ENCODE data around the gene CSRNP2.

The CSRNP2 gene

DNA sequence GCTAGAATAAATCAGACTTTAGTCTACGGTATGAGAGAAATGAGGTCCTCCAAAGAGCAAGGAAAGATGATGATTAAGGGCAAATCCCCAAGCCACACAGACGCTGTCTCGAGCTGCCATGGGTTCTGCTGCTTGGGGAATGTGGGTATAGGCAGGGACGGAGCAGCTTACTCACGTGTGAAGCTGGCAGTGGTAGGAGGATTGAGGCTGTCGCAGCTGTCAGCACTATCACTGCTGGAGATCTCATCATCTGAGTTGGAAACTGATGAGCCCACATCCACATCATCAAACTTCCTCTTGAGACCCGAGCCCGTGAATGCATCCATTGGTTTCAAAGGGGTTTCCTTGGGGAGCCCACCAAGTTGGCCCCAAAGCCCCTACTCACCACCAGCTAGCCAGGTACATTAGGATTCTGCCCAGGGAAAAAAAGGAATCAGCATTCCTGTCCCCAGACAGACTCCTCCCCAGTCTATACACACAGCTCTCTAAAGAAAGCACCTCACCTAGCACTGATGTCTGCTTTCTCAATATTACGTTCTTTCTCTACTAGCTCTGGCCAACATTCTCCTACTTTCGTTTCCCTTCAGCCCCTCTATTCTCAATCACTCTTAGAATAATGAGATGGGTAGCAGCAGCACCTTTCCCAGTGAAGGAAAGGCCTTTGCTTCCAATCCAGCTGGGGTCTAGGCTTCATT is 7.0 kb downstream of the CSRNP2 start:
- no peak for DNase-seq

DNA sequence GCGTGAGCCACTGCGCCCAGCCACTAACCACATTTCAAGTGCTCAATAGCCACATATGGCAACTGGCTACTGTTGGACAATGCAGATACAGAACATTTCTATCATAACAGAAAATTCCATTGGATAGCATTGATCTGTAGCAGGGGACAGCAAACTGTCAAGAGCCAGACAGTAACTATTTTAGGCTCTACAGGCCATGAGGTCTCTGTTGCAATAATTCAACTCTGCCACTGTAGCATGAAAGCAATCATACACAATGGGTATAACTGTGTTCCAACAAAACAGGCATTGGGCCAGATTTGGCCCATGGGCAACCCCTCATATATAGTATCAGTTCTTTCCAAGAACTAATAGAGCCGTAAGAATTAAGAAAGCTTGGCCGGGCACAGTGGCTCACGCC is 8.0 kb downstream of the CSRNP2 start:
- no peak for DNase-seq

DNA sequence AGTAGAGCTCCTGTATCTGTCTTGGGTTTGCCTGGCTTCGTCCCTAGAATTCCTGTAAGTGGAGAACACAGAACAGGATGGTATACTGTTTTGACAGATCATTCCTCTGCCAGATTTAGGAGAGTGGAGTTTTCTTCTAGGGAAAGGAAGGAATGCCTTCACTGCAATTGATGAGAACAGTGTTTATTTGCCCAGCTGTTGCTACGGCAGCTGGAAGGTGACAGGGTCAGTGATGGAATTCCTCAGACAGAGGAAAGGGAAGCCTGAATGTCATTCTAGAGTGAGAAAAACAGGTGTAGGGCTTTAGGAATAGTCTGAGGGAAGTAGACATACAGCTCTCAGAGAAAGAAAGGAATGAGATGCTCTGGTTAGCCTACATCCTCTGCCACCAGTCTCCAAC is 11.7 kb downstream of the CSRNP2 start:
- no peak for DNase-seq

DNA sequence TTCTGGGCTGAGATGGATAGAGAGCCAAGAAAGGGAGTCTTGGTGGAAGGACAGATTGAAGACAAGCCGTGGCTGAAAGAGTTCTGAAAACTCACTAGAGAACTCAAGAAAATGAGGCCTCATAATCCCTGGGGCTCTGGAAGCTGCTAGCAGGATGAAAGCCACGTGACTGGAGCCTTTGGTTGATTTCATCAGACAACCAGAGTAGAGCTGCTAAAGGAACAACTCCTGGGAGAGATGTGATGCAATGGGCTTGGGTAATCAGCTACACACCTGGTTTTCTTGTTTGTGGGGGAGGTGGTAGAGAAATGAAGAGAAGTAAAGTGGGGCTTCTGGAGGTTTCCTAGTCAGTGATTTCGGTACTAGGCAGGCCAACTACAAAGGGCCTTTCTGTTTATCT is 13.4 kb downstream of the CSRNP2 start:
- no peak for DNase-seq

DNA sequence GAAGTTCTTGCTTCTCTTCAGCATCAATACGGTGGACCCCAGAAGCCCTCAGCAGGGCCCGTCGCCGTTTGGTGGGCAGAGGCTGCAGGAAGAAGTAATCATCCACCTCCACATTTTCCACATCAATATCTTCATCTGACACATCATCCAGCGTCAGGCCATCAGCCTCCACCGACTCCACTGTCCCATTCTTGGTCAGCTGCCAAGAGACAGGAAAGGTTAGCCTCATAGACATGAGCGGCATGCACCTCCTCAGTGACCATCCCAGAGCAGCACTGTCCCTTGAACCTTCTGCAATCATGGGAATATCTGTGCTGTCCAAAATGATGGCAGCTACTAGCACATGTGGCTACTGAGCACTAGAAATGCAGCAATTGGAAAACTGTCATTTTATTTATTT is 15.6 kb downstream of the CSRNP2 start:
- DNase-seq, result no peak

DNA sequence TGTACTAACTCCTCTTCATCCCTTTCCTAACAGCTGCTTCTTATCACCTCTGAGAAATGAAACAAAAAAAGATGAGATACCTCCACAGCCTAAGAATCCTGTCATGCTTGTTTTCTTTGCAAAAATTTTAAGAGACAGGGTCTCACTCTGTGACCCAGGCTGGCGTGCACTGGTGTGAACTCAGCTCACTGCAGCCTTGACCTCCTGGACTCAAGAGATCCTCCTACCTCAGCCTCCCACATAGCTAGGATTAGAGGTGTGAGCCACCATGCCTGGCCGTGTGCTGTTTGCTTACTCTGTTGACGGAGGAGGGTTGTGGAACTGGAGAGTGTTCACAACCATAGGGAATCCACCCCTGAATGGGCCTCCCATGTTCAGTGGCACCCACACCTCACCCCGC is 16.2 kb downstream of the CSRNP2 start:
- no peak for DNase-seq

DNA sequence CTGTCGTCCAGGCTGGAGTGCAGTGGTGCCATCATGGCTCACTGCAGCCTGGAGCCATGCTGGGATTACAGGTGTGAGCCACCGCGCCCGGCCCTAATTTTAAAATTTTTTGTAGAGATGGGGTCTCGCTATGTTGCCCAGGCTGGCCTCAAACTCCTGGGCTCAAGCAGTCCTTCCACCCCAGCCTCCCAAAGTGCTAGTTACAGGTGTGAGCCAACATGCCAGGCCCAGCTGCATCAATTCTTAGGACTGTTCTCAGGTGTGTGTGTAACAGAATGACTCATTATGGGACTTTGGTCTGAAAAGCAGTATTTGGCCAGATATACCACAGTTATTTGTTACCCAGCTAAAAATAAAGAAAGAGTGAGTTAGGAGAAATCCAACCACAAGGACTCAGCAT is 17.9 kb downstream of the CSRNP2 start:
- no peak for DNase-seq

DNA sequence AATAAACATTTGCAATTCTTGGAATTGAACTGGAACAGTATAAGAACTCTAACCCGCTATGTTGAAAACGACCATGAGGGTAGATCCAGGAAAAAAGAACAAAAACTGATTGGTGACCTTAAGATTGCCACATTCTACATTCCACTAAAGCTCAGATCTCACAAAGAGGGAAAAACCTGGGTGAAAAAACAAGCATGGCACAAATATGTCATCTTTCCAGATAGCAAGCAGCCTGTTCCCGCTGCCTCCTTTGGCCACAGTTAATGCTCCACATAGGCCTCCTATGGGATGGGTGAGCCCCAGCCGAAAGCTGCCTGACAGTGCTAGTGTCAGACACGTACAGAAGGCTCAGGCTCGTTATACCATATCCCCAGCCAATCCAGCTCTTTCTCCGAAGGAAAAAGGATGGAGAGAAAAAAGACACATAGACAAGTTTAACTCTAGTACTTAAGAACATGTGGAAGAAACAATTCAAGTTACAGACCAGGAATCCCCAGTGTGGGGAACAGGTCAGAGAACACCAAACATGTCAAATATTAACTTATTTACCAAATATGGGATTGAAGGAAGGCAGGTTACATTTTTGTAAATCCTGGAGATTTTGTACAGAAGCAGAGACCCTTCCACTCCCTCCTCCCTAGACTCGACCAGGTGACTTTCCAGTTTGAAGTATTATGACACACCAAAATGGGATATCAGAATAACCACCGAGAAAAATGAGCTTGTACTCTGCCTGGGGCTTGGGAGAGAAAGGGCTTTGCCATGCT is 20.6 kb downstream of the CSRNP2 start:
- no peak for DNase-seq

DNA sequence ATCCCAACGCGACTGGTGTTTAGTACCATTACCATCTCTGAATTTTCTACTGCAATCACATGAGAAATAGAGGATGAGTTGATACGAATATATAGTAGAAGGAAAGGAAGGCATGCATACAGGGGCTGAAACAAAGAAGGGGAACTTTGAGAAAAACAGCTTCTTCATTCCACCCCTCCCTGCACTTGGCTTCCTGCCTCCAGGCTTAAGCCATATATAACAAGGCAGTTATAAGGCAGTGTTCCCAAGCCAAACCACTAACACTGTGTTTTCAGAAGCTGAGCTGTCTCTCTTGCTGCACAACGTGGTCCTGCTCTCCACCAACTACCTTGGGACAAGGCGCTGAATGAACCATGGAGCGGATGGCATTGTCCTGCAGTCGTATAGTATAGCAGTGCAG is 24.3 kb downstream of the CSRNP2 start:
- DNase-seq, result no peak

DNA sequence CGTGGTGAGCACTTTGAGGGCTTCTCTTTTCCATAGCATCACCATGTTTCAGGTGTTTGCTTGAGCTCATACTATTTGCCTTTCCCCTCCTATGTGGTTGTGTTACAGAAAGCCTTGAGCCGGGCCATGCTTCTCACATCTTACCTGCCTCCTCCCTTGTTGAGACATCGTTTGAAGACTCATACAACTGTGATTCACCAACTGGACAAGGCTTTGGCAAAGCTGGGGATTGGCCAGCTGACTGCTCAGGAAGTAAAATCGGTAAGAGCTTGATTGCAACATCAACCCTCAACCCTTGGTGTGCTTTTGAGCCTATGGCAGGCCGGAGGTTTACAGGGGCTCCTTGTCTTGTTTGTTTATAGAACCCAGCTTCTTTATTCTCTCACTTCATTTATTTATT is 27.2 kb downstream of the CSRNP2 start:
- DNase-seq, result peak; percentile 47

DNA sequence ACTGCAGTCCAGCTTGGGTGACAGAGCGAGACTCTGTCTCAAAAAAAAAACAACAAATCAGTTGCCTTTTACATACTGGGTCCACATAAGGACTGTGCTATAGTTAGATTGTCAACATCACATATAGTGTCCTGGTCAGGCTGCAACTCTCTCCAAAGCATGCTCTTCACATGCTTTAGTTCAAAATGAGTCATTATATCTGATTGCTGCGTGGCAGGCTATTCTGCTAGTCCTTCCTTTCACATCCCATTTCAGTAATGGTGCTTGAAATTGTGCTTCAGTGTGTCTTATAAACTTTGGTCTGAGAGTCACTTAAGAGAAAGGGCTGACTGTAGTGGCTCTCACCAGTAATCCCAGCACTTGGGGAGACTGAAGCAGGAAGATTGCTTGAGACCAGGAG is 28.3 kb downstream of the CSRNP2 start:
- DNase-seq, result no peak

DNA sequence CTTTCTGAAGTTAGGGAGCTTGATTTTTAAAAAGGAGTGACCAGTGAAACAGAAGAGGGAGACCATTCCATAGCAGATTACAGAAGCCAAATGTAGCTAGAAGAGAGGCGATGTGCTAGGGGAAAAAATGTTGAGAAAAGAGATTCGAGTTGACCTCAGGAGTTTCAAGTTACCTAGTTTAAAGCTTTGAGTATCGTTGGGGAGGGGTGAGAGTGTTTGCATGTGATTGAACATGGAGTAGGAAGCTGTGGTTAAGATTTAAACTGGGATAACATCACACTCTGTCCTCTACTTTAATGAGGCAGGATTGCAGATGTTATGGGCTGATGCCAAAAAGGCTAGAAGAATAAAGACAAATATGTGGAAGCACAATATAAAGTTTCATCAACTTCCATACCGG is 31.6 kb downstream of the CSRNP2 start:
- DNase-seq, result no peak

DNA sequence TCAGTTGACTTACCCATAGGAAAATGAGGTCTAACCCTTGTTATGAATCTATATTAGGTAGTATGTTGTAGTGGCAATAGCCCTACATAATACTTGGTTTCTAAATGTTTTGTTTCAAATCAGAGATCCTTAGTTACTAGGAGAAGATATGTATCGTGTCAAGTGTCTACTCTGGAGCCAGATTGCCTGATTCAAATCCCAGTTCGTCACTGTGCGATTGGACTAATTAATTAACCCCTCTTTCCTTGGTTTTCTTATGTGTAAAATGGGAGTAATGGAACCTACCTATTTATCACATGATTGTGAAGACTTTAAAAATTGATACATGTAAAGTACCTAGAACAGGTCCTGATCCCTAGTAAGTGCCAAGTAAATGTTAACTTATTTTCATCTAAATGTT is 33.9 kb downstream of the CSRNP2 start:
- no peak for DNase-seq

DNA sequence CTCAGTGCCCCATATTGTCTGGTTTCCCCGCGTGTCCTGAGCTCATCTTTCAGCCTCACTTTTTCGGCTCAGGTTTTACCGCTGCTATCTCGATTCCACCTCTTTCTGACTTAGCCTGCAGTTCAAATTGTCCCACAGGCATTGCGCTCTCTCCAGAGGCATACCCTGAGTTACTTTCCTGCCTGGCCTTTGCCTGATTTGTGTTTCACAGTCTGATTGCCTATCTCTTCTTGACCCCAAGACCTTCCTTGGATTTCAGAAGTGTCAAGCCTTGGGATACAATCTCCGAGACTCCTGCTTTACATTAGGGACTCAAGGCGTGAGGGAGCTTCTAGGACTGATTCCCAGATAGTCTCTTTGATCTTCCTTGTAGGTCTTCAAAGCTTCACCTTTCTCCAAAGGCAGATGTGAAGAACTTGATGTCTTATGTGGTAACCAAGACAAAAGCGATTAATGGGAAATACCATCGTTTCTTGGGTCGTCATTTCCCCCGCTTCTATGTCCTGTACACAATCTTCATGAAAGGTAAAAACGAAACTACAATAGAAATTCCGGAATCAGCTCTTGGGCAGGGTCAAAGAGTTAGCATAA is 34.6 kb downstream of the CSRNP2 start:
- DNase-seq, result peak; percentile 9

DNA sequence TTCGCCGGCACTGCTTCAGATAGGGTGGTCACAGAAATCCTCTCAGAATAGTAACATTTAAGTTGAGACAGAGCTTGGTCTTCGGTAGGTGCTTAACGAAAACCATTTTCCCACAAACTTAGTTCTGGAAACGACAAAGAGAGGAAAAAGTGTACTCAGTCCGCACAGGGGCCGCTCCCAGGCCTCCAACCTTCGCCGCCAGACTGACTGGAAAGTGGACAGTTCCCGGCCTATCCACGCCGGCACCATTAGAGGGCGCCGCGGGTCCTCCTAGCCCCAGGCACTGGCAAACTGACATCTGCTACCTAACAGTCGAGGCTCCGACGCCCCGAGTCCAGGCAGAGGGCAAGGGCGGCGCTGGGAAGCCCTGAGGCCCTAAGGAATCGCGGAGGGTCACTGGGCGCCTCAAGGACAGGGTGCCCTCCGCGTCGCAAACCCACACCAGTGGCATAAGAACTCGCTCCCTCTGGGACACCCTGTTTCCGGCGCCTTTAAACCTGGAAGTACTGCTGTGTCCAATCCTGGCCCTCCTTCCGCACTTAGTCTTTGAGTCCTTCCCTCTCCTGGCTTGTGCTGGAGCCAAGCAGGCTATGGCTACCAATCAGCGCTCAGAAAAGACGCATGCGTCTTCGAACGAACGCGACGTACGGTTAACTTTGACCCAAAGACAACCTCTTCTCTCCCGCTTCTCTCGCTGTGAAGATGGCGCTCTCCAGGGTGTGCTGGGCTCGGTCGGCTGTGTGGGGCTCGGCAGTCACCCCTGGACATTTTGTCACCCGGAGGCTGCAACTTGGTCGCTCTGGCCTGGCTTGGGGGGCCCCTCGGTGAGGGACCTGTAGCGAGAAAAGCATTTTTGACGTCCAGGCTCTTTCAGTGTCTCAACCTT is 35.5 kb downstream of the CSRNP2 start, which contains the start of gene LETMD1:
LETMD1 (plus strand) TSS at position 673 of the 886 bp plus-strand sequence; CDS start at position 703, 30 bp downstream.
- peak; percentile 98 for DNase-seq

DNA sequence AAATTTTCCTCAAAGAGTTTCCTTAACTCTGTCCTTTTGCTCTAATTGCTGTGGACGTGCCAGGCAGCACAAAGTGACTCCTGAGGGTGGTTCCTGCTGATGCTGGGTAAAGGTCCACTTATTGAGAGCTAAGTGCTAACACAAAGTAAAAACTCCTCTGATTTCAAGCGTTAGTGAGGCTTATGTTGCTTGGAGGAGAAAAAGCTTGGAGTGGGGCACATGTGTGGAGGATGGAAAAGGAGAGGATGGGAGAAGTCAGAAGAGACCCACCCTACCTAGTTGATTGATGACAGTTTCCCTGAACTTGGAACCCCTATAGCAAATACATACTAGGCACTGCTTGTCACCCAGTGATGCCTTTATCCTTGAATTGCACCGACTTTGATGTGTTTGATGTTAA is 47.1 kb downstream of the CSRNP2 start:
- DNase-seq, result no peak

DNA sequence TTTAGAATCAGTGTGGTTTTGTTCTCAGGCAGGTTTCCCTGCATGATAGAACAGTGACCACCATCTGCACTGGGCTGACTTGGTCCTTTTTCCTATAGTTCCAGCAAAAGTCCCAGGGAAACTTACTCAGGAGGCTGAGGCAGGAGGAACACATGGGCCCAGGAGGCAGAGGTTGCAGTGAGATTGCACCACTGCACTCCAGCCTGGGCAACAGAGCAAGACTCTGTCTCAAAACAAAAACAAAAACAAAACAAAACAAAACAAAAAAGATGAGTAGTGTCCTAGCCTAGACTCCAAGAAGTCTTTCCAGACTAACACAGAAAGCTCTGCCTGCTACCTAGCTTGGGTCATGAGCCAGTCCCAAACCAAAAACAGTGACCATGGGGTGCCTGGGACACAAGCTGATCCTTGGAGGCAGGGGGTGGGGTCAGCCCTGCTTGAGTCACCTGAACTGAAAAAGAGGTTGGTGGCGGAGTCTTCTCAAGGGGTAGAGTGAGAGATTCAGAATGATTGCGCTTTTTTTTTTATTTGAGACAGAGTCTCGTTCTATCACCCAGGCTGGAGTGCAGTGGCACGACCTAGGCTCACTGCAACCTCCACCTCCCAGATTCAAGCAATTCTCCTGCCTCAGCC is 49.8 kb downstream of the CSRNP2 start:
- DNase-seq, result no peak

DNA sequence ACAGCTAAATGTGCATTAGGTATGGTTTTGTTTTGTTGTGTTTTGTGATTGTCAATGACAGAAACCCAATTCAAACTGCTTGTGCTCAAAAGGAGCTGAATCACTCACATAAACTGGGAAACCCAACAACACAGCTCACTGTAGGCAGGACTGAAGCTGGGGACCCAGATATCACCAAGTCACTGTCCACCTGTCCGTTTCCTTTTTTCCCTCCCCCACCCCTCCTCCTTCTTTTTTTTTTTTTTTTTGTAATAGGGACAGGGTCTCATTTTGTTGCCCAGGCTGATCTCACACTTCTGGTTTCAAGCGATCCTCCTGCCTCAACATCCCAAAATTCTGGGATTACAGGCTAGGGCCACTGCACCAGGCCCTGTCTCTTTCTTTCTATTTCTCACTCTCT is 50.3 kb downstream of the CSRNP2 start:
- no peak for DNase-seq

DNA sequence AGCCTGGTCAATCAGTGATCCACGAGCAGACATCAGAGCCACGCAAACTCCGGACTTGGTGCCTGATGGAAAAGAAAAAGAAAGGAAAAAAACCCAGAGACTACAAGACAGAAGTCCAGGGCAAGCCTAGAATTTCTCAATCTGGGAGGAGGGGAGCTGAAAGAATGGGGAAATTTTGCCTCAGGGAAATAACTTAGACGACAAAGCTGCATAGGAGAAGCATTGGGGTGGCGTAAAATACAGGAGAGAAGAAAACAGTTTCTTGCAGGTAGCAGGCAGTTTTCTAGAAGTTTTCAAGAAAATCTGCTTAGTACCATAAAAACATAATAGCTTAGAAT is 54.6 kb downstream of the CSRNP2 start:
- peak; percentile 60 for DNase-seq

DNA sequence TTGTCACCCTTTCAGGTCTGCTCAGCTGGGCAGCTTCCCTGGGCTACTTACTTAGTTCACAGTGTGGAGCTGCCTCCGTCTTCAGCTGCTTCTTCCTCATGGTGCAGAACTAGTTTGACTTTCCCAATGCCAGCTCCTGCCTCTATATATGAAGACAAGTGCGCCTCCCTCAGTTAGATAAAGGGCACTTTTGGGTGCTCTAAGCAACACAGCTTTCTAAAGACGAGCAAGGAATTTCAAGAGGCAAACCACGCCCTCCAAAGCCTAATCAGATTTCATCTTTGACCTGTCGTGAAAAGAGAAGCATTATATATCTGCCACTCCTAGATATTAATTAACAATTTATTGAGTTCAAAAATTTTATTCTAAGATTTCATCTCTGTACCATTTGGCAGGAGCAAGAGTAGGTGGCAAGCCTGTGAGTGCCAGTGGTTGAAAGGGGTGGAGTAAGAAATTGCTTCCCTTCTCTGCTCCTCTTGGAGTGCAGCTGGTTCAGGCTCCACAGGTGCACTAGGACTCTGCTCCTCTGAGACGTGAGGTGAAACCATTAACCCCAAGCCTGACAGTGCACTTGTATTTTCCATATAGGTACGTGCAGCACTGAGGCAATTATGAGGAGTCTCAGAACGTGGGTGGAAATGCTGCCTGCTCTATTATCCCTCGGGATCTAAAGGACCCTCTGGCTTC is 55.1 kb downstream of the CSRNP2 start:
- peak; percentile 65 for DNase-seq

DNA sequence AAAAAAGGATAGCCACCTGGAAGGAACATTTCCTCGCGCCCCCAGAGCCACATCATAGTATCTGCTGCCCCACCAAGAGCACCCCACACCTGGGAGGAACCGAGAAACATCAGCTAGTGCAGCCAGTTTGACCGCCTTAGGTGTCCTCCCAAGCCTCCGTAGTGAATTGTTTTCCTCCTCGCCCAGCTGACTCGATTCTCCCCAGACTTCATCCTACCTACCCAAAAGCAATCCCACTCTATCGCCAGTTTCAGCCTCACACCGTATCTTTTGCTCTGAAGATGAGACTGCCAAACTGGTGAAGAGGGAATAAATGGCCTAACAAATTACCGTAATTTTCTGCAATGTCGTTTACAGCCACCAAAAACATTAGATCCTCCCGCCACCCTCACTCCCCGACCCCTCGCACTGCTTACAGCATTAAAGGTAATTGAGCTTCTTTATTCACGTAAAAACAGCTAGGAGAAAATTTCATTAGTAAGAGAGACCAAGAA is 56.0 kb downstream of the CSRNP2 start:
- no peak for DNase-seq
